SK-N-MC (cell line): ENCODE measurements around the gene GYS1.

Source experiments
- EZH2 ChIP-seq: fragments of 200-600 bp; sonication (generic); IDR thresholded peaks from one replicate; pipeline ENCODE4 v1.6.1; 2017; ENCODE audit warnings: antibody characterized with exemption
- POLR2AphosphoS5 ChIP-seq: IDR thresholded peaks from 2 replicates; pipeline ENCODE4 v1.6.1; 2012; ENCODE audit warnings: mild to moderate bottlenecking, low read depth, low read length, borderline replicate concordance

- TF ChIP-seq POLR2AphosphoS5 (no peak), EZH2 (no peak)
These were observed 27.1 kb downstream of the GYS1 start for GRCh38 chr19:48965806-48966540.
